Testis (tissue), 2 donors: ENCODE results near the gene TTLL11.

ENCODE experiments used
- CTCF ChIP-seq, 3 experiments: fragments of 450-650 bp in 2 of 3; fragments of 200-600 bp in 1 of 3; sonication (generic) in 1 of 3; IDR thresholded peaks; one replicate each; pipeline ENCODE4 v1.5.1; 2016 to 2019; ENCODE audit warnings: antibody characterized with exemption in 3 of 3, mild to moderate bottlenecking in 2 of 3, moderate library complexity in 1 of 3
- POLR2A ChIP-seq: fragments of 450-650 bp; IDR thresholded peaks from one replicate; pipeline ENCODE4 v1.6.1; 2017; ENCODE audit warnings: antibody characterized with exemption, mild to moderate bottlenecking, moderate library complexity

- no peak for TF ChIP-seq CTCF (IDR thresholded peaks at IDR 0.05)
- TF ChIP-seq POLR2A, result no peak
Observed at GRCh38 chr9:122090287-122090883, 2.7 kb downstream of the TTLL11 start.
